ENCODE measurements around the gene MZT2B.
"Not testable (repeated sequence)": the region's sequence is repeated elsewhere in the genome, so short reads cannot be mapped to it uniquely, and the experiment has no call there.

MZT2B gene

GRCh38 chr2:130155956-130156623 is 26.0 kb upstream of the MZT2B start:
- not testable (repeated sequence) for DNase-seq (ENCODE audit: extremely low read depth, low read depth); H3K4me3 ChIP-seq (replicated peaks; ENCODE audit: low read depth, low read length)
- TF ChIP-seq CTCF (IDR thresholded peaks at IDR 0.05; ENCODE audit: low read depth, low read length, missing control alignments), result peak; percentile 58

- DNase-seq (ENCODE audit: extremely low read depth, low read depth), result no peak
- H3K4me3 ChIP-seq (replicated peaks; ENCODE audit: low read depth, low read length), result no peak overlapping the region
- TF ChIP-seq CTCF (IDR thresholded peaks at IDR 0.05; ENCODE audit: low read depth, low read length, missing control alignments), result no peak
These were observed 25.4 kb upstream of the MZT2B start for GRCh38 chr2:130156624-130157004.

- not testable (repeated sequence) for DNase-seq (ENCODE audit: extremely low read depth, low read depth); H3K4me3 ChIP-seq (replicated peaks; ENCODE audit: low read depth, low read length)
These were observed 24.7 kb upstream of the MZT2B start for GRCh38 chr2:130157354-130157753.

- DNase-seq (ENCODE audit: extremely low read depth, low read depth); H3K4me3 ChIP-seq (replicated peaks; ENCODE audit: low read depth, low read length): not testable (repeated sequence)
These were observed 24.1 kb upstream of the MZT2B start for GRCh38 chr2:130157825-130158514.

- no peak for TF ChIP-seq CTCF (IDR thresholded peaks at IDR 0.05; ENCODE audit: low read depth, low read length, missing control alignments)
- DNase-seq (ENCODE audit: extremely low read depth, low read depth), result no peak
- H3K4me3 ChIP-seq (replicated peaks; ENCODE audit: low read depth, low read length), result no peak overlapping the region
These were observed 23.4 kb upstream of the MZT2B start for GRCh38 chr2:130158631-130159030.

GRCh38 chr2:130159376-130159775 is 22.7 kb upstream of the MZT2B start:
- H3K4me3 ChIP-seq (replicated peaks; ENCODE audit: low read depth, low read length); DNase-seq (ENCODE audit: extremely low read depth, low read depth): not testable (repeated sequence)

- TF ChIP-seq CTCF (IDR thresholded peaks at IDR 0.05; ENCODE audit: low read depth, low read length, missing control alignments), result no peak
- no peak overlapping the region for H3K4me3 ChIP-seq (replicated peaks; ENCODE audit: low read depth, low read length)
- no peak for DNase-seq (ENCODE audit: extremely low read depth, low read depth)
These were observed 21.9 kb upstream of the MZT2B start for GRCh38 chr2:130160131-130160530.

- not testable (repeated sequence) for H3K4me3 ChIP-seq (replicated peaks; ENCODE audit: low read depth, low read length); DNase-seq (ENCODE audit: extremely low read depth, low read depth)
These were observed 21.0 kb upstream of the MZT2B start for GRCh38 chr2:130160838-130161705.

- DNase-seq (ENCODE audit: extremely low read depth, low read depth); H3K4me3 ChIP-seq (replicated peaks; ENCODE audit: low read depth, low read length): not testable (repeated sequence)
These were observed 19.6 kb upstream of the MZT2B start for GRCh38 chr2:130162486-130162885.
